ENCODE data around the gene CACNG4.

DNA sequence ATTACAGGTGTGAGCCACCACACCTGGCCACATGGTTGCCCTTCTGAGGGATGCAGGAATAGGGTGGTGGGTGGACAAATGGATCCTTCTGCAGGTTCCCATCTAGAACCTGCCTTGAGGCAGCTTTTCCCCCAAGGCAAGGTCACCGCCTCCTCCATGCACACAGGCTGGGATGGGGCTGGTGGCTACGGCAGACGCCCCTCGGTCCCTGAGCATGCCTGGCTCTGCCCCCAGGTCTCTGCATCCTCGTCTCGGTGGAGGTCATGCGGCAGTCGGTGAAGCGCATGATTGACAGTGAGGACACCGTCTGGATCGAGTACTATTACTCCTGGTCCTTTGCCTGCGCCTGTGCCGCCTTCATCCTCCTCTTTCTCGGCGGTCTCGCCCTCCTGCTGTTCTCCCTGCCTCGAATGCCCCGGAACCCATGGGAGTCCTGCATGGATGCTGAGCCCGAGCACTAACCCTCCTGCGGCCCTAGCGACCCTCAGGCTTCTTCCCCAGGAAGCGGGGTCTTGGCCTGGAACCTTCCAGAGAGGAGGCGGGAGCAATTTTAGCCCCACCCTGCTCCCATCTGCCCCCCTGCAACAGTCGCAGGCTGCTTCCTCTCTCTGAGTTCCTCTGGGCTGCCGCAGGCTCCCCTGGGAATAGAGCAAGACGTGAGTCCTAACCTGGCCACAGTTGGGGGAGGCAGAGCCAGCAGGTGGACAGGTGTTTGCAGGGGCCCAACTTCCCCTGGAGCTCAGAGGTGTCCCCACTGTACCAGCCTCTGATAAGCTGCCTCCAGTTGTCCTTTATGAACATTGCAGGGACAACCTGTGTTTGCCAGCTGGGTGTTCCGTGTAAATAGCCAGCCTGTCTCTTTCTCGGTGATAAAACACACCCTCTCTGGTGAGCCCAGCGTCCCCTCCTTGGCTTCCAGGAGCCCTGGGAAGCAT is 91.6 kb downstream of the CACNG4 start:
- TF ChIP-seq, protein P1, sequence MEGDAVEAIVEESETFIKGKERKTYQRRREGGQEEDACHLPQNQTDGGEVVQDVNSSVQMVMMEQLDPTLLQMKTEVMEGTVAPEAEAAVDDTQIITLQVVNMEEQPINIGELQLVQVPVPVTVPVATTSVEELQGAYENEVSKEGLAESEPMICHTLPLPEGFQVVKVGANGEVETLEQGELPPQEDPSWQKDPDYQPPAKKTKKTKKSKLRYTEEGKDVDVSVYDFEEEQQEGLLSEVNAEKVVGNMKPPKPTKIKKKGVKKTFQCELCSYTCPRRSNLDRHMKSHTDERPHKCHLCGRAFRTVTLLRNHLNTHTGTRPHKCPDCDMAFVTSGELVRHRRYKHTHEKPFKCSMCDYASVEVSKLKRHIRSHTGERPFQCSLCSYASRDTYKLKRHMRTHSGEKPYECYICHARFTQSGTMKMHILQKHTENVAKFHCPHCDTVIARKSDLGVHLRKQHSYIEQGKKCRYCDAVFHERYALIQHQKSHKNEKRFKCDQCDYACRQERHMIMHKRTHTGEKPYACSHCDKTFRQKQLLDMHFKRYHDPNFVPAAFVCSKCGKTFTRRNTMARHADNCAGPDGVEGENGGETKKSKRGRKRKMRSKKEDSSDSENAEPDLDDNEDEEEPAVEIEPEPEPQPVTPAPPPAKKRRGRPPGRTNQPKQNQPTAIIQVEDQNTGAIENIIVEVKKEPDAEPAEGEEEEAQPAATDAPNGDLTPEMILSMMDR (conservative IDR thresholded peaks at IDR 0.05; ENCODE audit: low read length), result no peak
- no peak for TF ChIP-seq EZH2phosphoT487 (IDR thresholded peaks at IDR 0.05; ENCODE audit: borderline replicate concordance, low read depth, low read length)
